Superior temporal gyrus (tissue), 1 donor: ENCODE data around the gene PLVAP.

Experiments used
- DNase-seq: peaks from one replicate; pipeline ENCODE4 v3.0.0-alpha.2; 2016; ENCODE audit errors: extremely low spot score

Gene PLVAP

DNA sequence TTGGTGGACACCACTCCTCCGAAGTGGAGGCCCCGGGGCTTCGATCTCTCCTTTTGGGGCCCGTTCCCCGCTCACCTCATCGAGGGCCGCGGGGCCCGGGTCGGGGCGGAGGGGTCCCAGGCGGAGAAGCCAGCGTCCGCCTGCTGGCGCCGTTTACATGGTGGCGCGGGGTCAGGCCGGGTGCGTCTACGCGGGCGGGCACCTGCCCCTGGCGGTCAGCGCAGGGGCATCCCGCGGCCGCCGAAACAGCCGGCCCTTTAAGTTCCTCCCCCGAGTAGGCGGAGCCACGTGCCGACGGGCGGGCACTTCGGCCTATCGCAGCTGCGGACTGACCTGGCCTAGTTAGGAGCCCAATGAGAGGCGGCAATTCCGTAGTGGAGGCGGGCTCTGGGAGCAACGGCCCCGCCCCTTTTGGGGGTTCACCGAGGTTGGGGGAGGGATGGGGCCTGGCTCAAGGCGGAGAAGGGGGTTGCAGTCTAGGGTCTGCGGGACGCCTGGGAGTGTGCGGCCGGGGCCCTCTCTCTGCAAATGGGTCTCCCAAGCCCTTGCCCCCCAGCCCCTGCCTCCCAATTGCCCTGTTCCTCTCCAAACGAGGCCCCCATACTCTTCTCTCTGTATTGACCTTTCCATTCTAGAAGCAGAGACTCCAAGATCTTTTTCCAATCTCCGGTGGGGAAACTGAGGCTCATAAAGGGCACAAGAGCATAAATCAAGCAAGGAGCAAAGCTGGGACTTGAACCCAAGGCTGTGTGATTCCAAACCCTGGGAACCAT lies 73.8 kb downstream of the PLVAP start, which contains the start of gene ABHD8:
Gene ABHD8 (minus strand): TSS at position 259 of the 773 bp plus-strand sequence. CDS start 1,809 bp downstream, outside the sequence.
- DNase-seq = peak; percentile 87

DNA sequence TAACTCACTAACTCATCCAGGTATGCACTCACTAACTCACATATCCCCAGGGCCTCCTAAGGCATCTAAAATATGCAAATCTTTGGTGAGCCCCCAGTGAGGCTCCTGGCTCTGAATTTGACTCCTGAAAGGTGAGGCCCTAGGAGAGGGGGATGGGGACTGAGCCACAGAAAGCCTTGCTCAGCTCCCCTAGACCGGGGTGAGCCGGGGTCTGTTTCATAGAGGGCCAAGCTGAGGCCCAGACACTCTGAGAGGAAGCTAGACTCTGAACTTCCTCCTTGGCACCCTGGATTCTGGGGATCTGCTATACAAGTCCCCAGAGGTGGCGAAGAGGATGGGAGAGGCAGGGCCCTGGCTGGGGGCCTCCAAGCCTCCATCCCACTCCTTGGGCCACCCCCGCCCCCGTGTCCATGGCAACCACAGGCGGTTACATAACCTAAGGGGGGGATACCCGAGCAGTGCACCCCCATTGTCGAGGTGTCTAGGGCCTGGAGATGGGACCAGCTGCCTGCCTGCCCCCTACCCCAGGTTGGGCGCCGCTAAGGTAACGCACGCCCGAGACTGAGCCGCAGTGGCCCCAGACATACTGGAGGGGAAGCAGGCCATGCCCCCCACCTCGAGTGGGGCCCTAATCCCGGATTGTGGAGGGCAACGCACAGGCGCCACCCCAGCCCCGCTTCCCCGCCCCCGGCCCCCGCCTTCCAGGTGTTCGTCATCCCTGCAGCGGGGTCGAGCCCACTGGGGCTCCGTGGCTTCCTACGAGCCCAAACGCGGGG lies 74.6 kb downstream of the PLVAP start:
- DNase-seq = no peak
